K562 (cell line): ENCODE results near the gene NRM. TPM values are rescaled to one million over a fixed set of nuclear protein-coding genes. Genes with fewer than 3 reads are reported as not detected.
A peak's percentile ranks its signal among the peaks of the same experiment; 100 is the strongest.

Experiments used
- ATAC-seq: fragments of 200-7000 bp; cut with Tn5 transposase; 3 replicates; pipeline ENCODE4 v1.9.1; 2020; ENCODE audit warnings: moderate library complexity
- BruUV-seq: library from RNA; stranded (reverse); fragments of 400-500 nt; replicated peaks from 2 replicates; lab custom pipeline; 2021; lab: Mats Ljungman, UMichigan
- CTCF ChIA-PET: fragments of 300-600 bp; formaldehyde crosslinking; extraction: SDS; loops from one replicate; lab custom pipeline; 2021; ENCODE audit warnings: low intra/inter-chr PET ratio; lab: Yijun Ruan, JAX
- POLR2A ChIA-PET: fragments of 300-600, 350-650 bp; sonication (Branson Sonifier 250); formaldehyde crosslinking; extraction: SDS; loops from one replicate; lab custom pipeline; 2021; ENCODE audit warnings: antibody characterized with exemption, inconsistent platforms; lab: Yijun Ruan, JAX
- DNase-seq, 4 experiments: peaks; one replicate each; pipeline versions ENCODE4 v3.0.0 to v3.0.0-alpha.2; 2011 to 2018; ENCODE audit warnings: low spot score in 3 of 4, mixed read lengths in 3 of 4; ENCODE audit errors: extremely low read depth in 1 of 4
- FAIRE-seq: peaks from 2 replicates; lab custom pipeline; 2011; peaks lifted over from hg19 to GRCh38; lab: Jason Lieb, UNC
- H2AFZ ChIP-seq: 2 replicates; pipeline ENCODE4 v1.6.0; 2011; ENCODE audit warnings: low read depth, low read length, control low read depth, inconsistent platforms
- H3K27ac ChIP-seq: fragments of 200-600 bp; 3 replicates; pipeline ENCODE4 v1.8.0; 2011; ENCODE audit warnings: low read depth, mild to moderate bottlenecking, control low read depth, inconsistent platforms, low read length, moderate library complexity, mixed read lengths; ENCODE audit errors: extremely low read depth
- H3K27me3 ChIP-seq, 2 experiments: fragments of 300-600 bp in 1 of 2; 2 replicates in 1 of 2; 3 replicates in 1 of 2; pipeline versions ENCODE4 v1.6.0 to v1.8.0; 2011; ENCODE audit warnings: inconsistent platforms in 2 of 2, low read length in 2 of 2, mild to moderate bottlenecking in 1 of 2, mixed read lengths in 1 of 2, moderate library complexity in 1 of 2; ENCODE audit not compliant: control insufficient read depth in 2 of 2, insufficient read depth in 2 of 2
- H3K36me3 ChIP-seq: fragments of 300-600 bp; 3 replicates; pipeline ENCODE4 v1.8.0; 2011; ENCODE audit warnings: mild to moderate bottlenecking, low read length, inconsistent platforms; ENCODE audit not compliant: control insufficient read depth, insufficient read depth
- H3K4me1 ChIP-seq, 2 experiments: fragments of 200-600 bp in 1 of 2; replicated peaks in 1 of 2; 2 replicates in 1 of 2; 3 replicates in 1 of 2; pipeline versions ENCODE4 v1.5.1 to v1.8.0; 2011; ENCODE audit warnings: inconsistent platforms in 2 of 2, low read length in 2 of 2, mild to moderate bottlenecking in 1 of 2, mixed read lengths in 1 of 2, moderate library complexity in 1 of 2; ENCODE audit not compliant: control insufficient read depth in 2 of 2, insufficient read depth in 2 of 2
- H3K4me2 ChIP-seq: 2 replicates; pipeline ENCODE4 v1.6.1; 2011; ENCODE audit warnings: low read length, control low read depth, inconsistent platforms, mixed read lengths; ENCODE audit not compliant: insufficient read depth
- H3K4me3 ChIP-seq: fragments of 200-600 bp; sonication (generic), shearing (Covaris generic); 2 replicates; pipeline ENCODE4 v1.5.1; 2016; ENCODE audit warnings: control low read depth, inconsistent platforms
- H3K79me2 ChIP-seq: fragments of 200-600 bp; 3 replicates; pipeline ENCODE4 v1.8.0; 2011; ENCODE audit warnings: low read length, inconsistent platforms; ENCODE audit not compliant: control insufficient read depth, insufficient read depth
- H3K9ac ChIP-seq, 2 experiments: 2 replicates each; pipeline versions ENCODE4 v1.6.0 to v1.6.1; 2011; ENCODE audit warnings: low read depth in 2 of 2, low read length in 2 of 2, control low read depth in 1 of 2, inconsistent platforms in 1 of 2, mild to moderate bottlenecking in 1 of 2, mixed read lengths in 1 of 2; ENCODE audit not compliant: insufficient read depth in 1 of 2
- H3K9me1 ChIP-seq: one replicate; pipeline ENCODE4 v1.6.0; 2011; ENCODE audit warnings: inconsistent platforms, mild to moderate bottlenecking, low read length, moderate library complexity; ENCODE audit not compliant: control insufficient read depth, insufficient read depth
- H3K9me3 ChIP-seq: replicated peaks from 2 replicates; pipeline ENCODE4 v1.5.1; 2011; ENCODE audit warnings: low read depth, low read length, inconsistent platforms; ENCODE audit not compliant: control insufficient read depth, insufficient read depth
- H4K20me1 ChIP-seq: replicated peaks from 2 replicates; pipeline ENCODE4 v1.6.1; 2011; ENCODE audit warnings: low read length, inconsistent platforms, mixed read lengths; ENCODE audit not compliant: control insufficient read depth, insufficient read depth
- ASH1L ChIP-seq: fragments of 450-650 bp; IDR thresholded peaks from 2 replicates; pipeline ENCODE4 v1.6.1; 2018; ENCODE audit warnings: borderline replicate concordance, mild to moderate bottlenecking, low read depth; ENCODE audit not compliant: partially characterized antibody
- HNRNPH1 ChIP-seq: fragments of 200-400 bp; formaldehyde crosslinking; optimal IDR thresholded peaks from 2 replicates; pipeline ENCODE3; 2017; ENCODE audit warnings: low read depth, mild to moderate bottlenecking, low read length, moderate library complexity
- SP2 ChIP-seq: IDR thresholded peaks from 2 replicates; pipeline ENCODE4 v1.6.1; 2011; ENCODE audit warnings: mild to moderate bottlenecking, low read depth, low read length, moderate library complexity; ENCODE audit not compliant: poor library complexity, severe bottlenecking; ENCODE audit errors: extremely low read depth
- STAT5A ChIP-seq: IDR thresholded peaks from 2 replicates; pipeline ENCODE4 v1.6.1; 2012; ENCODE audit warnings: low read length, inconsistent platforms, borderline replicate concordance
- THRAP3 ChIP-seq: fragments of 450-650 bp; IDR thresholded peaks from 2 replicates; pipeline ENCODE4 v1.6.1; 2016; ENCODE audit warnings: mild to moderate bottlenecking, inconsistent platforms, borderline replicate concordance
- WGBS: fragments of 100-300 bp; shearing (Covaris generic); methylation state at CpG from one replicate; pipeline ENCODE4 v1.1.6; 2016; ENCODE audit warnings: low coverage, mixed read lengths; ENCODE audit not compliant: insufficient coverage; ENCODE audit errors: missing lambda C conversion rate; 5-methylcytosine and 5-hydroxymethylcytosine counted together
- in situ Hi-C: fragments of 300-500 bp; cut with MboI; formaldehyde crosslinking; loops from 4 replicates; pipeline ENCODE4 v1.15.0; 2018; ENCODE audit warnings: inconsistent platforms, mixed read lengths
- intact Hi-C: fragments of 100-400 bp; cut with micrococcal nuclease; formaldehyde crosslinking; loops from 2 replicates; pipeline ENCODE4 v1.14.2; 2022
- polyA plus RNA-seq, 8 experiments: library from polyadenylated mRNA; depleted of rRNA in 4 of 8; stranded (reverse) in 5 of 8; unstranded in 3 of 8; fragments of >200 nt; fragmentation: Nextera tagmentation in 2 of 8; fragmentation: Illumina TruSeq in 1 of 8; extraction: Ambion mirVana in 2 of 8; extraction: Trizol in 1 of 8; gene quantifications; 2 replicates each; pipeline versions ENCODE4 v1.2.1 to v1.2.3, GENCODE V29; 2011 to 2014; ENCODE audit warnings: inconsistent platforms in 1 of 8, missing spikeins in 1 of 8
- total RNA-seq, 7 experiments: library from RNA; depleted of rRNA in 6 of 7; stranded (reverse); fragments of >200 nt in 6 of 7; fragmentation: Illumina TruSeq in 2 of 7; extraction: Trizol in 2 of 7; gene quantifications; 2 replicates each; pipeline versions ENCODE4 v1.2.1 to v1.2.3, GENCODE V29; 2011 to 2021; ENCODE audit warnings: low replicate concordance in 1 of 7

Gene NRM
- total and polyA plus RNA-seq, 9 of the 15 experiments (the other 6 are each of a cell fraction or from before 2014, with no cell fraction given): 9.7 to 58.2 (median 18.1) TPM

DNA sequence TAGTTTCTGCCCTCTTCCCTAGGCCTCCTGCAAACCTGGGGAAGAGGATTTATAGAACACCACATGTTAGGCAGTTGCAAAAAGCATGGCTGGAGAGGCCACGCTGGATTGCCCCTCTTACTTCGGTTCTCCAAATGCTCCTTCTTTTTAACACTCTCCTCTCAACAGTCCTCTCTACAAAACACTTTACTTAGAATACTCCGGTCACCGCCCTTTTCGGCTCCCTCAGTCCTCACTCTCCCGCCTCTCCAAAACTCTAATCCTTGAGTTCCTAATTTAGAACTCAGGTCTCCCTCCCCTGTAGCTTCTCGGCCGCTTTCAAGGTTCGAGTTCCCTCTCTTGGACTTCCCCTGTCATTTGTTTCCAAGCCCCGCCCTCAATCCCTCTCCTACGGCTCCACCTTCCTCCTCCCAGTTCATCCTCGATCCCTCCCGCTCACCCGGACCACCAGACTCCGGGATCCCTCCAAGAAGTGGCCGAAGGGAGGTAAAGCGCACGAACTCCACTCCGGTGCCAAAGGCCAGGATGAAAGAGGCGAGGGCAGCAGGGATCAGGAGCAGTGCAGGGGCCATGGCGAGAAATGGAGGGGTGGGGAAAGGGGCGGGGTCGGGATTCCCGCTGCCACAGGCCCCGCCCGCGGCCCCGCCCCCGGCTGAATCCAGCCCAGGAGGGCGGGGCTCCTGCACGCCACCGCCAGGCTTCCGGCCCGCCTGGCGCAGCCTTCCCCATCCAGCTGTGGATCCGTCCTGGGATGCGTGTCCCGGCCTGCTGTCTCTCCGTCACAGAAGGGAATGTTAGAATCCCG is at the start of gene NRM (continued):
- TF ChIP-seq THRAP3: no peak
- TF ChIP-seq, all 486 proteins: peak for 91

DNA sequence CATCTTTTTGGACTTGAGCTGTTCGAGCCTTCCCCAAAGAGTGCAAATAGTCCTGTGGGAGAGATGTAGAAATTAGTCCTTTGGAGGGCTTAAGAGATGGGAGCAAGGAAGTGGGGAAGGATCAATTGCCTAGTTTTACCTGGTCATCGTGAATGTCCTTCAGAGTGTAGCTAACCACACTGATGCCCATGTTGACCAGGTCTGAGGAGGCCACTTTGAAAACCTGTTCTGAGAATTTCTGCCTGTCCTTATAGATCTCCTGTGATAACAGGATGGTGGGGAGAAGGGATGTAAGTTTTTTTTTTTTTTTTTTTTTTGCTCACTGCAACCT is 49.7 kb upstream of the NRM start:
- CTCF ChIA-PET: interaction anchor here (0.6 kb wide), 1 partner anchor 16 kb away, joined by 3 read pairs; no protein-coding TSS in a partner anchor
- Histone ChIP-seq H3K4me3 (no peak overlapping the region), H3K36me3 (peaks cover 56% of the 10 kb centered on the region), H3K9ac (peak overlapping the region in 1 of 2 experiments; percentile 46; a peak in 1 of 4 replicates), H3K4me2 (no peak overlapping the region), H3K9me3 (no peaks in the 10 kb centered on the region), H3K27ac (no peak overlapping the region), H3K79me2 (peaks cover 67% of the 10 kb centered on the region), H3K4me1 (peaks cover 41 to 52% of the 10 kb centered on the region in 2 experiments), H4K20me1 (peaks cover 4% of the 10 kb centered on the region; the same call in 1 of the 2 replicates), H2AFZ (no peak overlapping the region), H3K27me3 (no peaks in the 10 kb centered on the region), H3K9me1 (peaks cover 5% of the 10 kb centered on the region)
- no peak for DNase-seq
- no peak for FAIRE-seq
- no peak for ATAC-seq
- in situ Hi-C loops: loop anchor here (5.0 kb wide), 2 partner anchors 137 to 337 kb away; no protein-coding TSS in a partner anchor
- intact Hi-C loops: loop anchor here (5.0 kb wide), 2 partner anchors 87 to 342 kb away; no protein-coding TSS in a partner anchor
- BruUV-seq: no TSS peak
- POLR2A ChIA-PET: interaction anchor here (0.7 to 1.7 kb wide), 8 partner anchors 10 to 140 kb away, joined by 3 to 9 read pairs (median 4); no protein-coding TSS in a partner anchor
- no peak for TF ChIP-seq ASH1L
- no peak for TF ChIP-seq HNRNPH1
- no peak for TF ChIP-seq SP2
- no peak for TF ChIP-seq STAT5A
- 93% methylated on average over 2 of the region's 2 CpGs for WGBS
